NT2/D1 (cell line): ENCODE data around the gene NMB.

Experiments
- SUZ12 ChIP-seq: IDR thresholded peaks from 2 replicates; pipeline ENCODE4 v1.6.1; 2011; ENCODE audit not compliant: insufficient read length, insufficient read depth; ENCODE audit errors: extremely low read depth
- ZNF274 ChIP-seq: IDR thresholded peaks from 2 replicates; pipeline ENCODE4 v1.6.1; 2011; ENCODE audit warnings: mild to moderate bottlenecking, low read depth, low read length

DNA sequence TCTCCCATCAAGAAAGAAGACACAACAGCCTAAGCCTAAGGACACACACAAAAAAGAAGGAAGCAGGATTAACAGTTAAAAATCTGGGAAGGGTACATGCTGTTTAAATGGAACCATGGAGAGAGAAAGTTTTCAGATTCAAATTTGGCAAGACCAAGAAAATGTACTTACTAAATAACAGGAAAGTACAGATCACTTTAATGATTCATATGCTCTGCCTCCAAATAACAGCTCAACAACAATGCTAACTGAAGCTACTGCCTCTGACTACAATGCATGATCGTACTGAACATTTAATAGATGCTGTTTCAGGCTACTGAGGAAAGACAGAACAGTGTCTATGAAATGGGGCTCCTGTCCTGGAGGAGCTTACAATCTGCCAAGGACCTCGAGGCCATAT lies 8.4 kb upstream of the NMB start:
- TF ChIP-seq SUZ12 (no peak), ZNF274 (no peak)
